ENCODE measurements around the gene C6orf132.
"Not testable (repeated sequence)": the region's sequence is repeated elsewhere in the genome, so short reads cannot be mapped to it uniquely, and the experiment has no call there.

The C6orf132 gene

DNA sequence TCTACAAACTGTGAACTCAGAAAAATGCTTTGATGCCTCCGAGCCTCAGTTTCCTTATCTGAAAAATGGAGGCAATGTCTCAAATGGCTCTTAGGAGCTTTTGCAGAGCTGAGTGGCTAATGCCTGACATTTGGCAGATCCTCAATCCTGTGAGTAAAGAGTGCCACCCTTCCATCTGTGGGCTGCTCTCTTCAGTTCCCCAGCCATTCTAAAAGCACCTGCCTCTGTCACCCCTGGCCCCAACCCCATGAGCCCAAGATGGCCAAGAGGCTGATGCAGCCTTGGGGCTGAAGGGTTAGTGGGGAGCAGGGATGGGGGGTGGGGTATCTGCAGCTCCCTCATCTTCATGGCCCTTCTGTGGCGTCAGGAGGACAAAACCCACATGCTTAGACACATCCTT is 16.2 kb upstream of the C6orf132 start:
- no peak for DNase-seq

DNA sequence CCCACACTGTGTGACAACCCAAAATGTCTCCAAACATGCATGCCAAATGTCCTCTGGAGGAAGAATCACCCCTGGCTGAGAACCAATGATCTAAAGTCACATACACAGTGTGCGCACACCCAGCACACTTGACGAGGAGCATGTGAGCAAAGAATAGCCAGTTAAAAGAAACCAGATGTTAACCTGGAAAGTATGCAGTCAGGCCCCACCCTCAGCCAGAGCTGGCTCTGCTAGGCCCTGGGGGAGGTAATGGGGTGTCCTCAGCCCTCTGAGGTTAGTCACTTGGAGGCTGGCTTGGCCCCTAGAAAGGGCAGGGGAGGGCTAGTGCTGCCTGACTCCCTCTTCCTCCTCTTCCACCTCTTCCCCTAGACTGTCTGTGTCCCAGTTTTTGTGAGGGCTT is 15.6 kb upstream of the C6orf132 start:
- DNase-seq, result no peak

DNA sequence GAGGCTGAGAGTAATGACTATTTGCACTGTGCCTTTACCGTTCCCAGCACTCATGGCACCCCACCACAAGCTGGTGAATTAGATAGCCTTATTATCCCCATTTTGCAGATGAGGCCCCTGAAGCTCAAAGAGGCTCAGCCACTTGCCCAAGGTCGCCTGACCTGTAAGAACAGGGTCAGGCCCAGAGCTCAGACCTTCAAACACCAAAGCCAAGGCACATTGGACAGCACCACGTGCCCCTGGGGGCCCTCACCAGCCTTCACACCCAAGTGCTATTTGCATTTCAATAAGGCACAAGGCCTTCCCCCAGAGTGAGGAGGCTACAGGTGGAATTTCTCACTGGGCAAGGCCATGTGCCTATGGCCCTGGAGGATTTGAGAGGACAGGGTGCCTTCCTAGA is 14.2 kb upstream of the C6orf132 start:
- DNase-seq, result no peak

DNA sequence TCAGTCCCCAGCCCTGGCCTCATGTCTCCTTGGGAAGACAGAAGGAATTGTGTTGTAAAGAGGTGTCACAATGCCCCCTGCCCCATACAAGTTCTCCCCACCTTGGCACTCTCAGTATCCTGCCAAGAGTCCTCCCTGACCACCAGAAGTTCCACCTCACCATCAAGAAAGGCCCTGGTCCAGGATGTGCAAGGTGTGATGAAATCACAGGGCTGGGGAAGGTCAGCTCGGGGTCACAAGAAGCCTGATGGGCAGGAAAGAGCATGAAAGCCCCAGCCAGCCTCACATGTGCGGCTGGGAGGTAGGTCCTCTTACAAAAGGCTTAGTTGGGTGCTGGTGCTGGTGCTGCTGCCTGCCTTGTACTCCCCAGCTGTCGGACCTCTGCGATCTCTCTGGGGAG is 12.9 kb upstream of the C6orf132 start:
- DNase-seq, result no peak

DNA sequence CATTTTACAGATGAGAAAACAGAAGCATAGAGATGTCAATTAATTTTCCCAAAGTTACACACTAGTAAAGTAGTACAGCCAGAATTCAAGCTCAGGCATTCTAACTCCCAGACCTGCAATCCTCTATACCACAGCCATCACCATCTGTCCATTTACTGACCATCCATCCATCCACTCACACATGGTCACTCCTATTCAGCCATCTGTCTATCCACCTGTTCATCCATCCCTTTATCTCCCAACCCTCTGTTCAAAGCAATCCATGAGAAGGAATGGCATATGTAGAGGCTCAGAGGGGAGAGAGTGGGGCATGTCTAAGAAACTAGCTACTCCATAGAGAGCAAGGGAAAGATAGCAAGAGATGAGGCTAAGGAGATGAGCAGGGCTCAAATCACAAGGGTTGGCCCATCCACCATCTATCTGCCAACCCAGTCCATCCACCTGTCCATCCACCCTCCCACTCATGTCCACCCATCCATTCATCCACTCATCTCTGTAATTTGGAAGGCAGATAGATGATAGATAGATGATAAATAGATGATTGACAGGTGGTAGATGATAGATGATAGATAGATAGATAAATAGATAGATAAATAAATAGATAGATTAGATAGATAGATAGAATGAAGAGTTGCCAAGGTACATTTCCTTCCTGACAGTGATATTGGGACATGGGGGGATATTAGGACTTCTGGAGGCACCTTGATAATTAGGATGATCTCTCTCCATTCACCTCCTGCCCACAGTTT is 12.2 kb upstream of the C6orf132 start:
- DNase-seq, result no peak

DNA sequence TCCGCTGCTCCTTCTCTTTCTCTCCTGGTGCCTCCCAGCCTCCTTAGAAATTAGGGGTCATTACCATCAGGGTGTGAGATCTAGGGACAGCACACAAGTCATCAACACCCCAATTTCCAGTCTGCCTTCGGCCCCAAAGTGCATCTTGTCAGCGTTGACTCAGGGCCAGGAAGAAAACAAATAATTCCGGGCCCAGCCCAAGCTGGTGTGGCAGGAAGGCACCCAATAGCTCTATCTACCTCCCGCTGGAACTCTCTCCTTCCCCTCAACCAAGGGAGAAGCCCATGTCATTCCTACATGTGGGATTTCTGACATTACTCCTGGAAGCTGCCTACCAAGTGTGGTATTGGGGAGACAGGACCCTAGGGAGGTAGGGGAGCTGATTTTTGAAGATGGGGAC is 11.5 kb upstream of the C6orf132 start:
- no peak for DNase-seq

DNA sequence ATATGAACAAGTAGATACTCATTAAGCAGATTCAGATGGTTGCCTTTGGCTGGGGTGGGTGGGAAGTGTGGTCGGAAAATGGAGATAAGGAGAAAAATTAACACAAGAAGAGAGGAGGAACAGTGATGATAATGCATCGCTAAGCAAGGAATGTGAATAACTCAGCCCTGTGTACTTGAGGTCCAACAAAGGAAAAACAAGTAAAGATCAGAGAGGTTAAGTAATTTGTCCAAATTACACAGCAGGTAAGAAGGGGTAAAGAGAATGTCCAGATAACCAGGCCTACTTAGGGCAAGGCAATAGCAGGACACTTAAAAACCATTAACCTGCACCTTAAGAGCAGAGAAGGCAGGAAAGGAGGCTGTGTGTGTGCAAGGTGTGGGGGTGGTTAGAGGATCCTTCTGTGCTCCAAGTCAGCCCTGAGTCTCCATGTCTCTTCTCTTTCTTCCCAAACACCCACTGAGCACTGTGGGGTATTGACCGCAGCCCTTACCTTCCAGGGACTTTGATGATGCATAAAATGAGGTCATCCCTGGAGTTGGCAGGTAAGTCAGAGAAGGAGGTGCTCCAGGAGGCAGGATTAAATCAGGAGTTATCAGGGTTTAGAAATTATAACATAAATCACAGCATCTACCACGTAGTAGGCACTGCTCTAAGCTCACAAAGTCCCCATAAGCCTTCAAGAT is 10.3 kb upstream of the C6orf132 start:
- not testable (repeated sequence) for DNase-seq

DNA sequence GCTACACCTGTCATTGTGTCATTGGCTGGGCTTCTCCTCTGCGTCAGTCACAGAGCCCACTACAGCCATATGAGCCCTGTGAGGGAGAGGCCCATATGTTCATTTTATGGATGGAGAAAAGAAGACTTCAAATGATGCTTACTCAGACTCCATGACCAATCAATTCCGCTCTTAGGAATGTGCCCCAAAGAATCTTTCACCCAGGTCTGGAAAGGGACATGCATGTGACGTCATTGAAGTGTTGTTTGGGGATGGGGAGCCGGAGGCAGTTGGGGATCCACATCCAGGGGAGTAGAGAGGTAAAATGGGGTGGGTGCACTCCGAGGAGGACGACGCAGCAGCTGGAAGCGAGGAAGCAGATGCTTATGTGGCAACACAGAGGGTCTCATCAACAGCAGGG is 9.6 kb upstream of the C6orf132 start:
- DNase-seq, result no peak

DNA sequence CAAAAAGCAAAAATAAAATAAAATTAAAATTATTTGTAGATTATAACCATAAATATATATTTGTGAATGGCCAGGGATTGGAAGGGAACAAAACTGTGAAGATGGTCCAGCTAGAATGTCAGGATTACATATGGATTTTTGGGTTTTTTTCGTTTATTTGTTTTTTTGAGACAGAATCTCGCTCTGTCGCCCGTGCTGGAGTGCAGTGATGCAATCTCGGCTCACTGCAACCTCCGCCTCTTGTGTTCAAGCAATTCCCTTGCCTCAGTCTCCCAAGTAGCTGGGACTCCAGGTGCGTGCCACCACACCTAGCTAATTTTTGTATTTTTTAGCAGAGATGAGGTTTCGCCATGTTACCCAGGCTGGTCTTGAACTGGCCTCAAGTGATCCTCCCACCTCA is 7.8 kb upstream of the C6orf132 start:
- DNase-seq, result no peak

DNA sequence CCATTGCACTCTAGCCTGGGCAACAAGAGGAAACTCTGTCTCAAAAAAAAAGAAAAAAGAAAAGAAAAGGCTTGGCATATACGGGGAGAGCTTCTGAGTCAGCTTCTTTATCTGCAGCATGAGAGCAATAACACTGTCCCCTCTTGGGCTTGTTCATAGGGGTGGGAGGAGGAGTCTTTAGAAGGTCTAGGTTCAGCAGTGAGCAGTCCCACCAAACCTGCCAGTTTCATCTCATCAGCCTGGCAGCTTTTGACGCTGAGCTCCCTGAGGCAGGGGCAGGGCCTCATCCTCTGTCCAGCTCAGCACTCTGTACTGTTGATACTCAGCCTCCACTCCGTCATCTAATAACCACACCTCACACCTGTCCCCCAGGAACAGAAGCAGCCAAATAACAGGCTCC is 5.6 kb upstream of the C6orf132 start:
- no peak for DNase-seq

DNA sequence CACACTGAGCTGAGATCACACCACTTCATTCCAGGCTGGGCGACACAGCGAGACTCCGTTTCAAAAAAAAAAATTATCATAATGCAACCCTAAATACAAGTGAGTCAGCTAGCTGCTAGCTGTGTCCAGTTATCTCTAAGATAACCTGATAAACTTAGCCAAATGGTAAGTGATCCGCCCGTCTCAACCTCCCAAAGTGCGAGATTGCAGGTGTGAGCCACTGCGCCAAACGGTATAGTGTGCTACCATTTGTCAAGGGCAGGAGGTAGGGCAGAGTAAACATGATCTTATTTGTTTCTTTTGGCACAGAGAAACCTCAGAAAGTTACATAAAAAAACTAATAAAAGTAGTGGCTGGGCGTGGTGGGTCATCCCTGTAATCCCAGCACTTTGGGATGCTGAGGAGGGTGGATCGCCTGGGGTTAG is 4.7 kb upstream of the C6orf132 start:
- DNase-seq, result no peak

DNA sequence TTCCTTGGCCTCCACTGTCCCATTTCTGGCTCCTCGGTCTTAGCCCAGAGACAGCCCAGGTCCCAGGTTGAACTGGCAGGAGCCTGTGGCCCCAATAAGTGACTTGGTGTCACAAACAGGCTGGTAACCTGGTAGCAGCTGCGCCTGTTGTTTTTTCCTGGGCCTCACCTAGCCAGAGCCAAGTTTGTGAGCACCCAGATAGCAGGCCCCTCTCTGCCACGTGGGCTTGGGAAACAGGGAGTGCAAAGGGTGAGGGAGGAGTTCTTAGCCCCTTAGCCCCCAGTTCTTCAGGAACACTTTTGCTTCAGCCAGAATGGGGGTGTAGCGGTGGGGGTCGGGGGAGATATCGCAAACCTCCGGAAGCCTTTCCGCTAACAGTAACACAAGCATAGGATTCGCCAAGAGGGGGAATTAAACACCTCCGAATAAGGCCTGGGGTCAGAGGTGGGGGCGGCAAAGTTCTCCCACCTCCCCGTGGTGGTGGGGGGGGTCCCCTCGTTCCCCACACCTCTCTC is 760 bp downstream of the C6orf132 start:
- DNase-seq, result no peak

DNA sequence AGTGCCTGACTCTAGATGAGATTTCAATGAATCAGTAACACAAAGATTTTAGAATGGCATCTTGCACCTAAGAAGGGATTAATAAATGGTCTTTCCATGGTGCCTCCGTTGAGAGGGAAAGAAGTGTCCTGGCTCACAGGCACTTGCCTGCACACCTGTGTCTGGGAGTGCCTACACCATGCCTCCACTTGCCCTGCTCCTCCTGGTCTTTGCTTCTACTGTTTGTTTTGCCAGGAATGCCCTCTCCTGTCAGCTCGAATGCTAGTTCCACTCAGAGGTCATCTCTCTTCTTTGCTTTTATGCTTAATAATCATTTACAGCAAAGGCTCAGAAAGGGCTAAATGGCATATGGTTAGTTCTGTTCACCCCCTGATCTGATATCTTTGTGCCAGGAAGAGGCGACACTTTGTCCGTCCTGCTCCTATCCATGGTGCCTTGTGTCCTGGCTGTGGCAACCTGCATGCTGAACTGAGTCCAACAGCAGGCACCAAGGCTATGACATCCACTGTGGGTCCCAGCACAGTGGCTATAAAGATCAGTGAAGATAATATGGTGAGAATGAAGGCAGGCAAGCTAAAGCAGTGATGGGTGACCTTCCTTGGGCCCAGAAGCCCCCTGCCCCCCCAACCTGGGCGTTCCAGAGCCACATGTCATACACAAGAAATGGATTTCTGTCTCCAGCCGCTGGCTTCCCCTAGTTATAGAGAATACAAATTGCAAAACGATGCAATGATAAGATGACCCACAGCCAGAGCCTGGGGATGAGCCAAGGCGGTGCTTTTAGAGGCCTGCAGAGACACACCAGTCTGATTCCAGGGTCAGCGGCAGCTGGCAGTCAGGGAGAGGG is 1.4 kb downstream of the C6orf132 start:
- no peak for DNase-seq

DNA sequence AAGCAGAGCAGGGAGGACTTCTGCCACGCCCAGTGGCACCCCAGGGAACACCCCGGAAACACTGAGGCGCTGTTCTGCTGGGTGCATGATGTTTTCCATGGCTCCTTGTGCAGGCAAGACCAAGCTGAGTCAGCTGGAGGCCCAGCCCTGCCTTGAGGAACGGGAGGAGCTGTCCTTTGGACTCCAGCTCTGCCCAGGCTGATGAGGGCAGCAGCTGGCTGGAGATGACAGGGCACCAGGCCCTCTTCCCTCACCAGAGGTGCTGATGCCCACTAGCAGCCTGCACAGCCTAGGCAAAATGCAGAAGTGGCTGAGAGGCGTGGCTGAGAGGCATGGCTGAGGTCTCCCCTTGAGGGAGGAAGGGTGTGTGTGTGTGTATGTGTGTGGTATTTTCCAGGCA is 2.4 kb downstream of the C6orf132 start:
- no peak for DNase-seq

DNA sequence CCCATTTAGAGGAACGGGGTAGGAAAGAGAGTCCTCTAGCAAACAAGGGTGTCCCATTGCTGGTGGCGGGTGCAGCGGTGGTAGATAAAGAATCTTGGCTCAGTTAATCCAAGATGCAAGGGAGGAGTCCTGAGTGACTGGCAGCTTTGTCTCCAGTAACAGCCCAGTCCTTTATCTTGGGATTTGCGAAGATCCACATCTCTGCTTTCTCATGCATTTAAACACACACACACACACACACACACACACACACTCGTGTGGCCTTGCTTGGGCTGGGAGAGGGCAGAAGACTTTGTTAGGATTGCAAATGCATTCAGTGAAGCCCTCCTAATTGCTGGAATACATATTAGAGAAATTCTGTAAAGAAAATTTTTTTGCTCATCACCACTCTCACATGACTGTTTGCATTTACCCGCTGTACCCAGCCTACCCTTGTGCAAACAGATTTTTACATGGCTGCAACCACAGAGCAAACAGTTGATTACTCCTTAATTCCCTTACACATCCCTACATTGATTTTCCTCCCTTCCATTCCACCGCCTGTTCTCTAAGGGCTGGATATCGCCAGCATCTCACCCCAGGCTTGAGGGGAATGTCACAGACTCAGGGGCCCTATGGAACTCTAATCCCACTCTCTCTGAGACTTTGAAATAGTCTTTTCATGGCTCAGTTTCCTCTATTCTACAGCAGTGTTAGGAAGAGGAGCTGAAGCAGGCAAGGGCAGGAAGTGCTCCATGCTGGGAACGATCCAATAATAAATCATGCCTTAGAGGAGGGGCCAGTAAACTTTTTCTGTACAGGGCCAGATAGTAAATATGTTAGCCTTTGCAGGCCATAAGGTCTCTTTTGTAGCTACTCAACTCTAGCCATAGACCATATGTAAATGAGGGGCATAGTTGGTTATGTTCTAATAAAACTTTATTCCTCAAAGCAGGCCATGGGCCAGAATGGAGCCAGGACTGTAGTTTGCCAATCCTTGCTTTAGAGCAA is 3.5 kb downstream of the C6orf132 start:
- DNase-seq, result peak; percentile 11

DNA sequence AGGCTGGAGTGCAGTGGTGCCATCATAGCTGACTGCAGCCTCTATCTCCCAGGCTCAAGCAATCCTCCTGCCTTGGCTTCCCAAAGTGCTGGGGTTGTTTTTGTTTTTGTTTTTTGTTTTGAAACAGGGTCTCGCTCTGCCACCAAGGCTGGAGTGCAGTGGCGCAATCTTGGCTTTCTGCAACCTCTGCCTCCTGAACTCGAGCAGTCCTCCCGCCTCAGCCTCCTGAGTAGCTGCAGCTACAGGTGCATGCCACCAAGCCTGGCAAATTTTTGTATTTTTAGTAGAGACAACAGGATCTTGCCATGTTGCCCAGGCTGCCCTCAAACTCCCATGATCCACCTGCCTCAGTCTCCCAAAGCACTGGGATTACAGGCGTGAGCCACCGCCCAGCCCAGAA is 4.2 kb downstream of the C6orf132 start:
- no peak for DNase-seq

DNA sequence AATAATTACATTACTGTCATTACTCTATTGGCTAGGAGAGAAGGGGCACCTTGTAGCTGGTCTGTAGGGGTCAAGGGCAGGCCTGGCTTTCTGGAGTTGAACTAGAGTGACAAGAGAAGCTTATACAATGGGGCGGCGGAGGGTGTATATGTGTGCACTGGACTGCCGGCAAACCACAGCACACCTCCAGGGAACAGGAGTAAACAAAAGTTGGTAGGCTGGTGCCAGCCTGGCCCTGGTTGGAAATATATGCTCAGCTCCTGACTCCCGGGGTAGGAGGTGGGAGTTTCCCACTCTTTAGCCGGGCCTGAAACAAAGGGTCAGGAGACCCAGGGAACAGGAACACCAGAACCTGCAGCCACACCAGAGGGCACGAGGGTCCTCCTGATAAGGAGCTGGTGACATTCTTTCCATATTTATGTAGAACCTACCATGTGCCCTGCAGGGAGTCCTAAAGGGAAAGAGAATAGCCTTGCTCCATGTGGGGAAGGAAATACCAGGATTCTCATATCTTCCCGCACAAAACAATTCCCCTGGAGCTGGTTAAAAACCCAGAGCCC is 5.1 kb downstream of the C6orf132 start:
- no peak for DNase-seq

DNA sequence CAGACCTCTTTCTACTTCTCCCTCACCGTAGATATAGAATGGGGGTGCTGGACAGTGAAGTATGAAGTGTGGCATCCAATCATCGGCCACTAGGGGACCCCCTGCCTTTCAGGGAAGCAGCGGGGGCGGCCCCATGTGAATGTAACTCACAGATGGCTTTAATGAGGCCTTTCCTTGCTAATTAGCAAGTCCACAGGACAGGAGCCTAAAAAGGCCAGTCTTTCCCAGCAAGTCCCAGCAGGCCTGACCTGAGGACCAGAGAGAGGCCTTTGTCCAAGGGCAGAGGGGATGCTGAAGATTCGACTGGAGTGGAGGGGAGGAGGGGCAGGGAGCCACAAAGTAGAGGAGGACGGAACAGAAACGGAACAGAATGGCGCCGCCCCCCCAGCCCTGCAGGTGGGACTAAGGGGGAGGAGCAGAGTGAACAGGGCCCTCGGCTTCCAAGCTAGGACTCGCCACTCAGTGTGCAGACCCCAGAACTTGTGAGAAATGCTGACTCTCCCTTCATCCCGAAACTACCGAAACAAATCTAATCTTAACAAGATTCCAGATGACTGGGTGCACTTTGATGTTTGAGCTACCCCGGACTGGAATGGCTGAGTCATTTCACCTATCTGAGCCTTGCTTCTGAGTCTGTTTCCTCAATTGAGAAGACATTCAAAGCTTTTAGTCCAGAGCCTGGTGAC is 5.8 kb downstream of the C6orf132 start:
- DNase-seq, result no peak

DNA sequence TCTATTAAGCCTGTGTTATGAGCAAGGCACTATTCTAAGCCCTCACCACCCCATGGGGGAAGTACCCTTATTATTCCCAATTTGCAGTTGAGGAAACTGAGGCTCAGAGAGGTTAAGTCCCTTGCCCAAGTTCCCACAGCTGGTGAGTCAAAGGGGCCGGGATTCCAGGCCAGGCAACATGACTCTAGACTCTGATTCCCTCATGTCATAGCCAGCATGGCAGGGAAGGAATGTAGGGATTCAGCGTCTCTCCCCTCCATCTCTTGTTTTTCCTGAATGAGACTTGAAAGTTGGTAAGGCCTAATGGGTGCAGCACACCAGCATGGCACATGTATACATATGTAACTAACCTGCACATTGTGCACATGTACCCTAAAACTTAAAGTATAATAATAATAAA is 6.7 kb downstream of the C6orf132 start:
- no peak for DNase-seq

DNA sequence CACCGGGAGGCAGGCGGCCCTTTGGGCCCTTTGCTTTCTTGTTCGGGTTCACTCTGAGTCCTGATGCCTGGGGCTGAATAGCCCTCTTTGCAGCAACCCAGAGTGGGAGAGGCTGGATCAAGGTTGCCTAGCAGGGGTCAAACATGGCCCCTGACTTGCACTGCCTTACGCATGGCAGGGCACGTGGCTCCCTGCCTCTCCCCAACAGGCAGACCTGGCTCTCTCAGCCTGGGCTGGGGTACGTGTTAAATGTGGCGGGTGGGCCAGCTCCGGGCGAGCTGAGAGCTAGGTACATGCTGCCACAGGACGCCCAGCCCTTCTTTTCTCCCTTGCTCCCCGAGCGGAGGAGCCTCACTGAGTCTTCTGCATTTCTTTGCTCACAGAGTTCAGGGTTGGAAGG is 7.3 kb downstream of the C6orf132 start:
- no peak for DNase-seq

DNA sequence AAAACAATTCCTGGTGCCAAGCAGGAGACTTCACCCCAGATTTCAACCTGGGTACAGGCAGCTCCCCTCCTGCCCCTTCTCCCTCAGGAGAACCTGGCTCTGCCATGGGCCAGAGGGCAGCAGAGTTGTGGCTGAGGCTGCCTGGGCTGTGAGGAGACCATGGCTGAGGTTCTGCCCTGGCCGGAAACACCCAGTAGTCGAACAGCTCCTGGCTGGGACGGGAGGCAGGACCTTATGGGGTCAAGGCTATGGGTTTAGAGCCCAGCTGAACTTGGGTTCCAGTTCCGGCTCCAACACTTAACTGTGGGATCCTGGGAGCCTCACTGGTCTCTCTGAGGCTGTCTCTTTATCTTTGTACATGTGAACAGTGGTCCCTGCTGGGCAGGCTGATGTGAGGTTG is 8.5 kb downstream of the C6orf132 start:
- no peak for DNase-seq
